Urinary bladder (tissue), 4 donors: Measurements from ENCODE around the gene TNFSF8. TPM values are rescaled to one million over a fixed set of nuclear protein-coding genes. Genes with fewer than 3 reads are reported as not detected.

Experiments used
- DNase-seq: peaks from one replicate; pipeline ENCODE4 v3.0.0-alpha.2; 2015; ENCODE audit errors: extremely low spot score
- H3K27ac ChIP-seq: one replicate; pipeline ENCODE4 v1.5.1; 2013; ENCODE audit warnings: low read depth, mild to moderate bottlenecking, moderate library complexity
- H3K36me3 ChIP-seq: one replicate; pipeline ENCODE4 v1.6.1; 2013; ENCODE audit warnings: mild to moderate bottlenecking, moderate library complexity; ENCODE audit not compliant: insufficient read depth
- H3K4me1 ChIP-seq: one replicate; pipeline ENCODE4 v1.6.1; 2013; ENCODE audit warnings: mild to moderate bottlenecking, moderate library complexity; ENCODE audit not compliant: insufficient read depth
- H3K4me3 ChIP-seq: one replicate; pipeline ENCODE4 v1.5.1; 2013; ENCODE audit warnings: low read depth, low read length
- WGBS: extraction: QIAGEN DNeasy Blood & Tissue Kit; methylation state at CpG from one replicate; pipeline ENCODE4 v1.1.7; 2013; 5-methylcytosine and 5-hydroxymethylcytosine counted together
- polyA plus RNA-seq: library from polyadenylated mRNA; stranded (reverse); fragments of 200-250 nt; gene quantifications from one replicate; pipeline ENCODE4 v1.2.3, GENCODE V29; 2013
- total RNA-seq: library from RNA; depleted of rRNA; stranded (reverse); fragments of >200 nt; gene quantifications from one replicate; pipeline ENCODE4 v1.2.3, GENCODE V29; 2014
- donor health status: healthy with polysubstance abuse.
- donor health status: healthy.

TNFSF8 gene
- total and polyA plus RNA-seq, 2 donors = 1.4 to 2.3 TPM

DNA sequence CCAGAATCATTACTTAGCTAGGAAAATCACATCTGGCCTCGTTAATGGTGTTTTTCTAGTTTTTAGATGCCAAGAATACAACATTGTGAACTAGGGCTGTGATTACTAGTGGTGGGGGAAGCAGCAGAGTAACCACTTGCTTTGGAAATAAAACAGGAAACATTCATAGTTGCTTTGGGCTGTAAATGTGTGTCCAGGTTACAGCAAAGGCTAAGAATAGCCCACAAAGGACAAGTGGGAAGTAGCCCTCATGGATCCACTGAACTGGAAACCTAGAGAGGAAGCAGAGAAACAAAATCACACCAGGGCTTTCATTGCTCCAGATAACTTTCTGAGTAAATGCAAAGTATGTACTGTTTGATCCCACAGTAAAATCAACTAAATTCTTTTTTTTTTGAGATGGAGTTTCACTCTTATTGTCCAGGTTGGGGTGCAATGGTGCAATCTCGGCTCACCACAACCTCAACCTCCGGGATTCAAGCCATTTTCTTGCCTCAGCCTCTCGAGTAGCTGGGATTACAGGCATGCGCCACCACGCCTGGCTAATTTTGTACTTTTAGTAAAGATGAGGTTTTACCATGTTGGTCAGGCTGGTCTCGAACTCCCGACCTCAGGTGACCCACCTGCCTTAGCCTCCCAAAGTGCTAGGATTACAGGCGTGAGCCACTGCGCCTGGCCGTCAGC lies 68.3 kb downstream of the TNFSF8 start:
- DNase-seq = no peak
- no peaks in the 10 kb centered on the region for H3K36me3 ChIP-seq
- 93% methylated on average over 11 of the region's 11 CpGs for WGBS

DNA sequence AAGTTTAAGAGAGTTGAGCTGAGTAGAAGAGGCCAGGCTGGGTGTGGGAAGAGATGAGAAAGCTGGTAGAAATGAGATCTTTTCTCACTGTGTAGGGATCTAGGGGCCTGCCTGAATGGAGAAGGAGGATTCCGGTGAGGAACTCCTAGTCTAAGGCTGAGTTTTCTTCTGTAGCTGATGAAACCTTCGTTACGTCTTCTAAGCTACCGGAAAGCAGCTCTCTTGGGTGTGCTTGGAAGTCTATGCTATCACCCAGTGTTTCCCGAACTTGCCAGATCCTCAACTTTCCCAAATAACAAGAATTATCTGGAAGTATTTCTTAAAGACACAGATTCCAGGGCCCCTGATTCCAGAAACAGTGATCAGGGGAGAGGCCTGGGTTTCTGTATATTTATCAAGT lies 69.1 kb downstream of the TNFSF8 start:
- 93% methylated on average over 5 of the region's 5 CpGs for WGBS
- Histone ChIP-seq H3K27ac (no peak overlapping the region), H3K36me3 (no peaks in the 10 kb centered on the region), H3K4me3 (no peak overlapping the region), H3K4me1 (no peaks in the 10 kb centered on the region)
- no peak for DNase-seq

More for the DNA sequence above, 68.3 kb downstream of the TNFSF8 start:
- Histone ChIP-seq H3K27ac (no peak overlapping the region), H3K4me1 (no peaks in the 10 kb centered on the region), H3K4me3 (no peak overlapping the region)

- no peaks in the 10 kb centered on the region for H3K36me3 ChIP-seq
- no peak overlapping the region for H3K27ac ChIP-seq
- no peak for DNase-seq
- WGBS = 70% methylated on average over 2 of the region's 2 CpGs
- H3K4me1 ChIP-seq = no peaks in the 10 kb centered on the region
- H3K4me3 ChIP-seq = no peak overlapping the region
Observed at GRCh38 chr9:114860187-114860586, 70.2 kb downstream of the TNFSF8 start.

DNA sequence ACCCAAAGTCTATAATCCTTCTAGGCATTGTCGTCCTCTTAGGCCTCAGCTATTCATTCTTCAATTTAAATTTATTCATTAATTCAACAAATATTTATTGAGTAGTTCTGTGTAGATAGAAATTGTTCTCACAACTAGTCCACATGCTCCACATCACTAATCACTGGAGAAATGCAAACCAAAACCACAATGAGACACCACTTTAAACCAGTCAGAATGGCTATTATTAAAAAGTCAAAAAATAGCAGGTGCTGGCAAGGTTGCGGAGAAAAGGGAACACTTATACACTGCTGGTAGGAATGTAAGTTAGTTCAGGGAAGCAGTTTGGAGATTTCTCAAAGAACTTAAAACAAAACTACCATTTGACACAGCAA lies 73.5 kb downstream of the TNFSF8 start:
- no peaks in the 10 kb centered on the region for H3K4me1 ChIP-seq
- 89% methylated on average over 2 of the region's 2 CpGs for WGBS

DNA sequence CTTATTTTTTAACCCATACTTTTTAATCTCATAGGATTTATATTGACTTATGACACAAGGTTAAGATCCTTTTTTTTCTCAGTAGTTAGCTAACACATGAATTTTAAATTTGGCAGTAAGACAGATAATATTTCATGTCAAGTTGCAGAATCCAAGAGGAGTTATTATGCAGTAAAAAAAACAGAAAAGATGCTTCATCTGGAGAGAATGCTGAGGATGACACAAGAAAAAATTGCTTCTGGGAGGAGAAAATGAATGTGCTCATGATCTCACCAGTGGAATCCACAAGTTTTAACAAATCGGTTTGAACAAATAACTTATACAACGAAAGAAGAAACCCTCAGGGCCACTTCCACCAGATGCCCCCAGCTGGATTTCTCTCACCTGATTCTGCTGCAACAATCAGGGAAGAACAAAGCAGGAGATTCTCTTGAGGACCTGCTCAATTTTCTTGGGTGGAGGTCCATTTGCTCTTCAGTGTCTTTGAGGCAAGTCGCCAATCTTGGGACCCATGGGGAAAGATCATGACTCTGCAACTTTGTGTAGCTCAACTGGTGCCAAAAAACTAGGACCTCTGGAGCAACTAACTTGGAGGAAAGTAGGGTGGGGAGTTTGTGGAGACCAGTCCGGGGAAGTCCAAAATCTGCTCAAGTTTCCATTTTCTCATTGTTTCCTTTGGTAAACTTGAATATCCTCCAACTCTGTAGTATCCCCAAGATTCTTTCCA lies 74.0 kb downstream of the TNFSF8 start:
- WGBS = 78% methylated on average over 4 of the region's 4 CpGs
- no peak for DNase-seq
- Histone ChIP-seq H3K36me3 (no peaks in the 10 kb centered on the region), H3K4me3 (no peak overlapping the region), H3K4me1 (no peaks in the 10 kb centered on the region), H3K27ac (no peak overlapping the region)

More for the DNA sequence above, 73.5 kb downstream of the TNFSF8 start:
- H3K36me3 ChIP-seq = no peaks in the 10 kb centered on the region
- H3K4me3 ChIP-seq = no peak overlapping the region
- H3K27ac ChIP-seq = no peak overlapping the region
- no peak for DNase-seq

- DNase-seq = no peak
- H3K4me1 ChIP-seq = no peaks in the 10 kb centered on the region
- WGBS = 54% methylated on average over 2 of the region's 2 CpGs
- no peak overlapping the region for H3K4me3 ChIP-seq
- H3K27ac ChIP-seq = no peak overlapping the region
- no peaks in the 10 kb centered on the region for H3K36me3 ChIP-seq
Observed at GRCh38 chr9:114855488-114855887, 74.9 kb downstream of the TNFSF8 start.

- no peak for DNase-seq
- no peaks in the 10 kb centered on the region for H3K36me3 ChIP-seq
- 92% methylated on average over 7 of the region's 7 CpGs for WGBS
- H3K4me1 ChIP-seq = no peaks in the 10 kb centered on the region
- H3K27ac ChIP-seq = no peak overlapping the region
- no peak overlapping the region for H3K4me3 ChIP-seq
Observed at GRCh38 chr9:114854736-114855355, 75.5 kb downstream of the TNFSF8 start.

GRCh38 chr9:114853071-114853855 lies 77.1 kb downstream of the TNFSF8 start:
- no peak overlapping the region for H3K27ac ChIP-seq
- WGBS = 84% methylated on average over 3 of the region's 3 CpGs
- no peaks in the 10 kb centered on the region for H3K4me1 ChIP-seq
- DNase-seq = no peak
- H3K4me3 ChIP-seq = no peak overlapping the region
- no peaks in the 10 kb centered on the region for H3K36me3 ChIP-seq

- DNase-seq = no peak
- 49% methylated on average over 4 of the region's 4 CpGs for WGBS
Observed at GRCh38 chr9:114852050-114852594, 78.3 kb downstream of the TNFSF8 start.

GRCh38 chr9:114851306-114851705 lies 79.1 kb downstream of the TNFSF8 start:
- Histone ChIP-seq H3K4me1 (no peaks in the 10 kb centered on the region), H3K4me3 (no peak overlapping the region), H3K27ac (no peak overlapping the region), H3K36me3 (no peaks in the 10 kb centered on the region)
- WGBS = 62% methylated on average over 3 of the region's 3 CpGs
- no peak for DNase-seq

More at GRCh38 chr9:114852050-114852594, 78.3 kb downstream of the TNFSF8 start:
- Histone ChIP-seq H3K36me3 (no peaks in the 10 kb centered on the region), H3K27ac (no peak overlapping the region), H3K4me1 (no peaks in the 10 kb centered on the region), H3K4me3 (no peak overlapping the region)

Other genes with a start within 250 kb of the TNFSF8 start
- not detected for gene TEX48, start 248.4 kb downstream of the TNFSF8 start, total RNA-seq
- not detected for gene TEX48, start 248.4 kb downstream of the TNFSF8 start, polyA plus RNA-seq
- 8.8 TPM for gene TNFSF15, start 124.6 kb downstream of the TNFSF8 start, total RNA-seq
- gene TNFSF15, start 124.6 kb downstream of the TNFSF8 start, polyA plus RNA-seq = 0.92 TPM
- gene TNC, start 187.6 kb upstream of the TNFSF8 start, total RNA-seq = 155 TPM
- 43.5 TPM for gene TNC, start 187.6 kb upstream of the TNFSF8 start, polyA plus RNA-seq